SW 1271 (cell line): ENCODE data around the gene DDX43.
"Not testable (repeated sequence)": the region's sequence is repeated elsewhere in the genome, so short reads cannot be mapped to it uniquely, and the experiment has no call there.

ENCODE experiments used
- DNase-seq, 2 experiments: peaks; one replicate each; lab custom pipeline; 2025; lab: John Stamatoyannopoulos, UW

Gene DDX43

DNA sequence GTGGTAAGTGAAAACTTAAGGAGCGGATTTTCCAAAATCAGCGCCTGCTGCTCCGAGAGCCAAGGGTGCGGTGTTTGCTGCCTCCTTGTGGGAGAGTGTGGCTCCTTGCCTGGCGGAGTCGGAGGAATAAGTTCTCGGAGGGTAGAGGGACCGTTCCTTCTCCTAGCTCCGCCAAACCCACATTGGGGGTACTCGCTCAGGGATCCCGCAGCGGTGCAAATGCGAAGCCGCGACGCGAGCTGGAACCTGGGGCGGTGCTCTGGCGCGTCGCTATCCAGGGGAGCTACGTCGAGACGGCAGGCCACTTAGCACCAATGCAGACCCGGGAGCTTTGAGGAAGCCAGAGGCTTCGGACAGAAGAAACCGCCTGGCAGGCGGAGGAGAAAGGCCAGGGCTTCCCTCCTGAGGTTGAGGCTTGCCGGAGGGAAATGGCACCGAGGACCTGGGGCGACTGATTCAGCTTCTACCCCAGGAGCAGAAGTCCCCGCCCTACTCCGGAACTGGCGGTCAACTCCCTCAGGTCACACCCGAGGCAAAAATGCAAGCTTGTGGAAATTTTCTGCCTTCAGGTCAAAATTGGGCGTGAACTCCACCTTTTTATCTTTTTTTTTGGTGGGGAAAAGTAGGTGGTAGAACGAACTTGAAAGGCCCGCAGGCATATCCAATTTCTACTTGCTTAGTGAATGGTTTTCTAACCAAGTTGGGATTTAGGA is 5.7 kb upstream of the DDX43 start:
- peak; percentile 63 to 77 for DNase-seq

DNA sequence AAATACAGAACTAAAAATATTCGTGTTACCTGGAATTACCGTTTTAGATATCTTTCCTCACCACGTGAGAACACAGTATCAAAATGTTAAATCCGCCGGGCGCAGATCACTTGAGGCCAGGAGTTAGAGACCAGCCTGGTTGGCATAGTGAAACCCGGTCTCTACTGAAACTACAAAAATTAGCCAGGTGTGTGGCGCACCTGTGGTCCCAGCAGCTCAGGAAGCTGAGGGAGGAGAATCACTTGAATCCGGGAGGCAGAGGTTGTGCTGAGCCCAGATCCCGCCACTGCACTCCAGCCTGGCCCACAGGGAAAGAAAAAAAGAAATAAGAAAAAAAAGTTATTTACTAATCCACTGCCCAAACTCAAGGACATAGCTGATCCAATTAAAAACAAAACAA is 4.8 kb upstream of the DDX43 start:
- no peak for DNase-seq

DNA sequence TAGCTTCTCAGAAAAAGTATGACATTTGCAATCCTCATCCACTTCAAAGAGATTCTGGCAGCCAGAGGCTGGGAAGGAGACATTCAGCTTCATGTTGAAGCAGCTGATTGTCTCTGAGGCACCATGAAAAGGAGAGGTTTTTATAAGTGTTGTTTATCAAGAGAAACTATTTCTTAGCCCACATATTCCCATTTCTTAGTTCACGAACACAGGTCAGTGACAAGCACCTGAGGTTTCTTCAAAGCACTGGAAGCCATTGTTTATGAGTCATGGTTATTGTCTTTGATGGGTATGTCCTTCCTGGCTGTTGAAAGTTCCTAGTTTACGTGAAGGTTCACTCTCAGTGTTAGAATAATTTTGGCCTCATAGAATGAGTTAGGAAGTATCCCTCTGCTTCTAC is 3.0 kb upstream of the DDX43 start:
- DNase-seq, result no peak

DNA sequence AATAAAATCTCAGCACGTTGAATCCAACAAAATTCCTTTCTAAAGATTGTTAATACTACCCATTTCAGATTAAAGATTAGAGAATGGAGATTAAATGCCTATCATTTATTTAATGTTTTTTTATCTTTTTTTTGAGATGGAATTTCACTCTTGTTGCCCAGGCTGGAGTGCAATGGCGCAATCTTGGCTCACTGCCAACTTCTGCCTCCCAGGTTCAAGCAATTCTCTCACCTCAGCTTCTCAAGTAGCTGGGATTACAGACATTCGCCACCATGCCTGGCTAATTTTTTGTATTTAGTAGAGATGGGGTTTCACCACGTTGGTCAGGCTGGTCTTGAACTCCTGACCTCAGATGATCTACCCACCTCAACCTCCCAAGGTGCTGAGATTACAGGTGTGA is 2.4 kb upstream of the DDX43 start:
- DNase-seq, result not testable (repeated sequence)

DNA sequence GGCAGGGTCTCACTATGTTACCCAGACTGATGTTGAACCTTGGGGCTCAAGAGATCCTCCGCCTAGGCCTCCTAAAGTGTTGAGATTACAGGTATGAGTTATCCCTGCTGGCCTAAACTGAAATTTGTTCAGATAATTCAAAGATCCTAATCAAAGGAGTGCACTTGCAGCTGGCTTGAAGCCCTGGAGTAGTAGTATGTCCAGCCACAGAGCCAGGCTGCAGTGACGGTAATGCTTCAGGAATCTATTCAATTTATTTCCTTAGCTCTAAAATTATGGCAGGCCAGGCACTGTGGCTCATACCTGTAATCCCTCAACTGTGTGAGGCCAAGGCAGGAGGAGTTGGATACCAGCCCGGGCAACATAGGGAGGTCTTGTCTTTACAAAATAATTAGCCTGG is 1.4 kb upstream of the DDX43 start:
- no peak for DNase-seq

DNA sequence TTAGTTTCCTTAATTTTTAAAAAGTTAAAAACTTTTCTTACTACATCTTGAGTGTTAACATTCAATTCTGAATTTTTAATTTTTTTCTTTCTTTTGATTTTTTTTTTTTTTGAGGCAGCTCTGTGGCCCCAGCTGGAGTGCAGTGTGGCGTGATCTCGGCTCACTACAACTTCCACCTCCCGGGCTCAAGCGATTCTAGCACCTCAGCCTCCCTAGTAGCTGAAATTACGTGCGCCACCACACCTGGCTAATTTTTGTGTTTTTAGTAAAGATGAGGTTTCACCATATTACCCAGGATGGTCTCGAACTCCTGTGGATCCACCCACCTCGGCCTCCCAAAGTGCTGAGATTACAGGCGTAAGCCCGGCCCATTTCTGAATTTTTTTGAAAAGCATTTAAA is 1.2 kb downstream of the DDX43 start:
- no peak for DNase-seq

DNA sequence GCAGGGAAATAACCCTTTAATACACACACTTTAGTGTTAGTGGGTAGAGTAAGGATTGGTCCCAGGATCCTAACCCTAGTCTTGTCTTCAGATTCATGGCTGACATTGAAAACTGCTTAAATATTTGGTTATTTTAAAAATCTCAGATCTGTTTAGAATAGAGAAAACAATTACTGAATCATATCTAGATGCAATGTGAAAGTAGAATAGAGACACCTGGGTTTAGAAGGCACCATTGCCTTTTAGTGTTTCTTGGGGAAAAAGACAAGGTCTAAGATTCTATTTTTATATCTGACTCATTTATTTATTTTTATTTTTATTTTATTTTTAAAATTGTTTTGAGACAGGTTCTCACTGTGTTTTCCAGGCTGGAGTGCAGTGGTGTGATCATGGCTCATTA is 6.0 kb downstream of the DDX43 start:
- DNase-seq, result no peak

DNA sequence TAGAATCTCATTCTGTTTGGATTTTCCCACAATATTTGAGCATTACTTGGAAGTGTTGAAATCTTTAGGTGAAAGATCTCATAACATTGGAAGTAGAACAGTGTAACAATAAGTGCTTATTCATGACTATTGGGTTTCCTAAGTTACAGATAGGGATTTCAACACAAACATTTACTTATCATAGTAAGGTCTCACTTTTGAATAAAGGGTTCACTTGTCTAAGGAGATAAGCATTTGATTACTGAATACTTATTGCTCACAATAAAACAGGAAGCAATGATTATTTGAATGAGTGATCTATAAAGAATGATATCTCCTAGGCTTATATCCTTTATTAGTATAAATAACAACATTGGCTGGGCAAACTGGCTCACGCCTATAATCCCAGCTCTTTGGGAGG is 14.8 kb downstream of the DDX43 start:
- DNase-seq, result no peak

DNA sequence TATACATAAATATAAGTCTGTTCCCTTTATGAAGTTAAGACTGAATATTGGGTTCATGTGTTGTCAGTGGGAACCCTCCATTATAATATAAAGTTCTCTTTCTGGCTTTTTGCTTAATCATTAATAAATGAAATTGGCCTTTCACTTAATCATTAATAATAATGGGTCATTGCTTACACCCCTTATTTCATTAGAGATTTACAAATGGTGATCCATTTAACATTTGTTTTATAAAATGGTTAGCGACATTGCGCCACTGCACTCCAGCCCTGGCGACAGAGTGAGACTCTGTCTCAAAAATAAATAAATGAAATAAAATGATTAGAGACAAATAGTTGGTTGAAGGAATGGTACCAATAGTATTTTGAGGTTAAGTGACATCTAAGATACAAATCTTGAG is 18.5 kb downstream of the DDX43 start:
- no peak for DNase-seq

DNA sequence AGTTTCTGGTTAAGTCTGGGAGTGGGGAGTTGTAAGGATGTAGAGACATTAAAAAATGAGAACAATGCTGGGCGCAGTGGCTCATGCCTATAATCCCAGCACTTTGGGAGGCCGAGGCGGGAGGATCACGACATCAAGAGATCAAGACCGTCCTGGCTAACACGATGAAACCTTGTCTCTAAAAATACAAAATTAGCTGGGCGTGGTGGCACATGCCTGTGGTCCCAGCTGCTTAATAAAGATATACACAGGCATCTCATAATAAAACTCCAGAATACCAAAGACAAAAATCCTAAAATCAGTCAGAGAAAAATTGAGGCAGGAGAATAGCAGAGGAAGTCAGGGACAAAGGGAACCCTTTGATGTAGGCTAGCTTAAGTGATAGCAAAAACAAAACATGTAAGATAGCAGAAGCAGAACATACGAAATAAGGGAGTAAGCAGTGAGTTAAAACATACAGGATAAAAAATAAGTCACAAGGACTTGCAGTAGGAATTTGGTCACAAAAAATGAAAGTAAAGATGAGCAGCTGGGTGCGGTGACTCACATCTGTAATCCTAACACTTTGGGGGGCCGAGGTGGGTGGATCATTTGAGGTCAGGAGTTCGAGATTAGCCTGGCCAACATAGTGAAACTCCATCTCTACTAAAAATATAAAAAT is 23.6 kb downstream of the DDX43 start:
- DNase-seq, result no peak

DNA sequence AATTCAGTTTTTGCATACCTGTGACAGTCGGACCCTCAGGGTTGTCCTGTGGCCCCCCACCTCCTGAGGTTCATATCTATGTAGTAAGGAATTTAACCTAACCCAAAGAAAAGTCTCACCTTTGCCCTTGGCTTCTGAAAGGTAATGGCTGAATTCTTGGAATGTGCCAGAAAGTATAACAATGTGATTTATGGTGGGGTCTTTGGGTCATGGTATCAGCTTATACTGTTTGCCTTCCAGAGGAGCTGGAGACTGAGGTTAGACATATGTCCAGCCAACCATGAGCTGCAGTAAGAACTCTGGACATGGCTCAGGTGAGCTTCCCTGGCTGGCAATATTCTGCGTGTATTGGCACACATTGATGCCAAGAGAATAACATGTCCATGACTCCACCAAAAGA is 26.9 kb downstream of the DDX43 start:
- DNase-seq, result no peak

DNA sequence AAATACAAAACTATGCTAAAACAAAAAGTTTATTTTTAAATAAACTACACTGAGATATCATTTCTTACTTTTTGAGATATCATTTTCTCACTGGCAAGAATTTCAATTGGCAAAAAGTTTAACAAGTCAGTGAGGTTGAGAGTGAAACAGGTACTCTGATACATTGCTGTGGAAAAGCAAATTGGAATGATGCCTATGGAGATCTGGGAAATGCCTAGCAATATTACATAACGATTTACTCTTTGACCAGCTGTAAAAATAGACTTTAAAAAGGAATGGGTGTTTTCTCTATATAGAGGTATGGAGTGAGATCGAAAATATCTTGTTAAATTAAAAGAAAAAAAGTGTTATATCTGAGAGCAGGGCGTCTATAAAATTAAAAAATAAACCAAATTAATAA is 40.6 kb downstream of the DDX43 start:
- no peak for DNase-seq

DNA sequence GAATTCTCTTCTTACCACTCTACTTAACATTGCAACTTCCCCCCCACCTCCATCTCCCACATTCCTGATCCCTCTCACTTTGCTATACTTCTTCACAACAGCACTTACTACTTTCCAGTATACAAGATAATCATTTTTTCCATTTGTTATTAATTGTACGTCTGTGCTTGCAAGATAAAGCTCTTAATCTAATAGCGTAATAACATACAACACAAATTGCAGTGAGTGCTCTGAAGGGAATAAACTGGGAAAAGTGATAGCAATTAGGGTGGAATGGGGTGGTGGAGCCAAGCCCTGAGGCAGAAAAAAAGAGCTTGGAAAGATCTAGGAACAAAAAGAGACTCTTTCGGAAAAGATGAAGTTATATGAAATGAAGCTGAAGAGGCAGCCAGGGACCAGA is 48.9 kb downstream of the DDX43 start:
- DNase-seq, result no peak

DNA sequence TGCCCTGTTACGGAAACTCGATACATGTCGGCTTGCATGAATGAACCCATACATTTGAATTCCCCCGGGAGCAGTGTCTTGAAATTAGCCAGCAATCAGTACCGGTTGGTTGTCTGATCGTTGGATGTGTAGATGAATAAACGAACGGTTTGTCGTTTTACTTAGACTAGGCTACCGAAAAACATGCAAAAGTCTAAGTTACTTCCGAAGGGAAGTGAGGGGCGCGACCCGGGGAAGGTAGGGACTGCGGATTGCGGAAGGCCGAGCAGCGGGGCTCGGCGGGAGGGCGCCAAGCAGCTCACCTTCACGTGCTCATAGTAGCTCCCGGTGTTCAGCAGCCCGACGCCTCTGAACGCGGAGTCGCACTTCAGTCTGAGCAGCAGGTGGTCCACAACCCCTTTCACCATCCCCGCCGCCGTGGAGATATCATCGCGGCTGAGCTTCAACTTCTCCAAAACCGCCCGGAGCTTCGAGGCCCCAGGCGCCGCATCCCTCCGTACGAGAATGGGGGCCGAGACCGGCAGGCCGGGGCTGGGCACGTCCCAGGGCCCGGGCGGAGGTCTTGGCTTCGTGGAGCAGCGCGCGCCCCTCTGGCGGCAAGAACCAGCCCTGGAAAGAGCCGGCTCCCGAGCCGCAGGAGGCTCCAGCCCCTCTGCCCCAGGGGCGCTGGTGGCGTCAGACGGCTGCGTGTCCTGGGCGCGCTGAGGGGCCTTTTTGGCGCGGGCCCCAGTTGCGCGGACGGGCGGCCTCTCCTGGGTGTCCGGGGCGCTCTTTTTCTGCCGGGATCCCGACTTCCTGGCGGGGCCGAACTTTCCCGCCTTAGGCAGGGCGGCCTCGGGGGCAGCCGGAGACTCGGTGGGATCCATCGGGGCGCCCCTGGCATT is 56.8 kb downstream of the DDX43 start:
- peak in 1 of 2 experiments; percentile 40 for DNase-seq

DNA sequence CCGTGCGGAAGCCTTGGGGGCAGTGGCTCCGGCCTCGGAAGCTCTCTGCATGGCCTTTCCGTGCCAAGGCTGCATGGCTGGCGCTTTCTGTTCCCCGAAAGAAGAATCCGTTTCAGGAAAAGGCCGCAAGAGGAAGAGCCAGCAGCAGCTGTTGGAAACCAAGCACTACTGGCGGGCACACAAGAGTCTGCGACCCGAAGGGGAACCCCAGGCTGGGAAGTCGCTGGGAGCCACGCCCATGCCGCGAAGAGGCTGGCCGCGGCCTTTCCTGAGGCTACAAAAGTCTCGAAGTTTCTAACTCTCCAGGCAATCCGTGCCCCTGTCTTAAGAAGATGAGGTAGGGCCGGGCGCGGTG is 57.5 kb downstream of the DDX43 start, which contains the start of gene CGAS:
TSS of gene CGAS (minus strand) at position 191 of the 355 bp plus-strand sequence. CDS start at position 75, 116 bp downstream.
- peak; percentile 58 to 83 for DNase-seq

DNA sequence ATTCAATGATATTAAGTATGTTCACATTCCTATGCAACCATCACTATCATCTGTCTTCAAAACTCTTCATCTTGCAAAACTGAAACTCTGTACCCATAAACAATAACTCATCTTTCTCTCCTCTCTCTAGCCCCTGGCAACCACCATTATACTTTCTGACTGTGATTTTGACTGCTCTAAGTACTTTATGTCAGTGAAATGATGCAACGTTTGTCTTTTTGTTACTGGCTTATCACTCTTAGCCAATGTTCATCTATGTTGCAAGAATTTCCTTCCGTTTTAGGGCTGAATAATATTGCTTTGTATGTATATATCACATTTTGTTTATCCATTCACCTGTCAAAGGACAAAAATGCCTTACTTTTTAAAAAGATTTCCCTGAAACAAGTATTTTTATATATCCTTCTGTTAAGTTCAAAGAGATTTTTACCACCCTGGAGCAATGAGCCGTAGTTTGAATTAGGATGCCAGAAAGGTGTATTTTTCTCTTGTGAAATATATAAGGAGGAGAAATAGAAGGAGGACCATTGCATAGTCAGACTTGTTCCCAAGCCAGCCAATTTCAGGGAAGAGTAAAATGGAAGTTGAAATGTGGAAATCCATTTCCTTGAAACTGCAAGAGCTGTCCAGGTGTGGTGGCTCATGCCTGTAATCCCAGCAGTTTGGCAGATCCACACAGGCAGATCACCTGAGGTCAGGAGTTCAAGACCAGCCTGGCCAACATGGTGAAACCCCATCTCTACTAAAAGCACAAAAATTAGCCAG is 61.4 kb downstream of the DDX43 start:
- no peak for DNase-seq

DNA sequence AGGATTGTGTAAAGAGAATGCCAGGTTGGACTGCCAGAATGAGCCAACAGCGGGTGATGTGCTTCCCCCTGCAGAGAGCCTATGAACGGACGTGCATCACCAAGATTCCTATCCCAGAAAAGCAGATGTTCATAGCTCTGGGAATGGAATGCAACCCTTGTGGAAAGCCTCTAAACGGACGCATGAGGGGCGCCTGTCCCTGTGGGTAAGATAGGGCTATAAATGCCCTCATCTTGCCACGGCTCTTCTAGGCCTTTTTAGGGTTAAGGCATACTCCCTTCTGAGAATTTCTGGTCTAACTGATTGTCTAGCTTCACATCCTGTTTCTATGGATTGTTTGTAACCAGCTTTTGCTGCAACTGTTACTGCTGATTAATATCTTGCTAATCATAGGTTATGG is 64.8 kb downstream of the DDX43 start:
- DNase-seq, result not testable (repeated sequence)

DNA sequence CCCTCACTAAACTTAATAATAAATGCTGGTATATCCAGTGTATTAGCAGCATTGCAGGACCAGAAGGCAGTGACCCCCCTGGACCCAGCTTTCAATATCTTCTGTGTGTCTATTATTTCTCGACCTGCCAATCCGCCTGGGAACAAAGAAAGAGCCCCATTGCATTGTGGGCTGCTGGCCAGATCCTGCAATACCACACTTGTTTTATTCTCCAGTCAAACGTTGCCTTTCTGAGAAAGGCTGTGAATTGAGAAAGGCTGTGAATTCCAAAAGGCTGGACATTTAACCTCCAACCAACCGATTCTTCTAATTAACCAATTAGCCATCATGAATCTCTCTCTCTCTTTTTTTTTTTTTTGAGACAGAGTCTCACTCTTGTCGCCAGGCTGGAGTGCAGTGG is 65.4 kb downstream of the DDX43 start:
- DNase-seq, result no peak

DNA sequence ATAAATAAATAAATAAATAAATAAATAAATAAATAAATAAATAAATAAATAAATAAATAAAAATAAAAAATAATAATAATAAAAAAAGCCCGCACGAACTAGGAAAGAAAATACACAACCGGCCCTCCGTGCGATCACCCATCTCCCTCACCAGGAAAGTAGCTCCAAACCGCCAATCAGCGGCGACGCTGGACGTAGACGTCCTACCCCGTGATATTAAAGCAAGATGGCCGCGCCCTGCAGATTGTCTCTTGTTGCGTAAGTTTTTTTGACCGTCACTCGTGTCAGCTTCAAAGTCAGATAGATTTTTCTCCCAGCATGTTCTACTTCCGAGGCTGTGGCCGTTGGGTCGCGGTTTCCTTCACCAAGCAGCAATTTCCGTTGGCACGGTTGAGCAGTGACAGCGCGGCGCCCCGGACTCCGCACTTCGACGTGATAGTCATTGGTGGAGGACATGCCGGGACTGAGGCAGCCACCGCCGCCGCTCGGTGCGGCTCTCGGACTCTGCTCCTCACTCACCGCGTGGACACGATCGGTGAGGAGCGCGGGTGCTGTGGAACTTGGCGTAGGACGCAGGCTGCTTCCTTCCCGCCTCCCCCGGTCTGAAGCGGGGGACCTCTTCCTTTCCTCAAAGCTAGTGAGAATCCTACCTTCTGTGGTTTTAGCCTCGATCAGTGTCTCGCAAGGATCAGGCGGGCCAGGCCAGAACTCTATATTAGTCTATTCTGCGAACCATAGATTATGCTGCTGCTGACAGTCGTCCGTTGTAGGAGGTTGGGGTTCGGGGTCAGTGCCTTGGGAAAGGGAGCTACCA is 67.1 kb downstream of the DDX43 start, which contains the start of gene MTO1:
TSS of gene MTO1 (plus strand) at position 201 of the 814 bp plus-strand sequence. CDS start at position 319, 118 bp downstream.
- DNase-seq, result peak; percentile 74 to 88
